NCI-H1436 treated with DMSO at 0.1 percent for 48 hours (cell line): Measurements from ENCODE around the gene CKMT1B.
"Not testable (repeated sequence)": the region's sequence is repeated elsewhere in the genome, so short reads cannot be mapped to it uniquely, and the experiment has no call there.

Source experiments
- DNase-seq: peaks from one replicate; lab custom pipeline; 2025; lab: John Stamatoyannopoulos, UW

CKMT1B gene

DNA sequence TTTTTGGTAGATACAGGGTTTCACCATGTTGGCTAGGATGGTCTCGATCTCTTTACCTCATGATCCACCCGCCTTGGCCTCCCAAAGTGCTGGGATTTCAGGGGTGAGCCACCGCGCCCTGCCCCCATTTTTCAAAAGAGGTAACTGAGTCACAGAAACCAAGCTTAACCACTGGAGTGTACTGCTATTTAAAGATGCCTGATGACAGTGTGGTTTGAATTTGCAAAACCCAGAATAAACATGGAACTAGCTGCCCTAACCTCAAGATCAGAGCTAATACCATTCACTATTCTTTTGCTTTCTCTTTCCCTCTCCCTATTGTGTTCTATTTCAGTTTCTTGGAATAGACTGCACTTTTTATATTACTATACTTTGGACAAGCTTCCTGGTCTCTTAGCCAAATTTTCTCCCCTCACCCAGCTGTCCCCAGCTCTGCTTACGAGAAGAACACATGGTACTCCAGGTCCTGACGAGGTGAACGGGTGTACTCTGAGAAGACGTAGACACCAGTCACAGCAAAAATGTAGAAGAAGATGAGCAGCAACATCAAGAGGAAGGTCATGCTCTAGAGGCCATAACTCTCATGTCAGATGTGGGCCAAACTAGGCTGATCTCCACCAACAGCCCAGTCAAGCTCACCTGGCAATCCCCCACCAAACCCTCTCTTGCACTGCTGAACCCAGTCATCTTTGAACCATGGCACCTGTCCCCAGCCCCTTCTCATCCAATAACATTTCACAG, 44.8 kb downstream of the CKMT1B start:
- not testable (repeated sequence) for DNase-seq
